ENCODE data around the gene TSPAN32.
"Not testable (repeated sequence)": the region's sequence is repeated elsewhere in the genome, so short reads cannot be mapped to it uniquely, and the experiment has no call there.

TSPAN32 gene

GRCh38 chr11:2316169-2316962 is 14.6 kb downstream of the TSPAN32 start:
- DNase-seq (ENCODE audit: low read depth in 2 of 2) = no peak

GRCh38 chr11:2316963-2317244 is 15.1 kb downstream of the TSPAN32 start:
- DNase-seq (ENCODE audit: low read depth in 2 of 2) = no peak

- DNase-seq (ENCODE audit: low read depth in 2 of 2) = no peak
Observed at GRCh38 chr11:2317354-2318050, 15.7 kb downstream of the TSPAN32 start.

GRCh38 chr11:2318123-2318522 is 16.3 kb downstream of the TSPAN32 start:
- no peak for DNase-seq (ENCODE audit: low read depth in 2 of 2)

GRCh38 chr11:2318707-2319106 is 16.9 kb downstream of the TSPAN32 start:
- DNase-seq (ENCODE audit: low read depth in 2 of 2) = no peak

- no peak for DNase-seq (ENCODE audit: low read depth in 2 of 2)
Observed at GRCh38 chr11:2319791-2320472, 18.1 kb downstream of the TSPAN32 start.

- no peak for DNase-seq (ENCODE audit: low read depth in 2 of 2)
Observed at GRCh38 chr11:2320568-2321310, 18.9 kb downstream of the TSPAN32 start.

GRCh38 chr11:2321311-2321683 is 19.5 kb downstream of the TSPAN32 start:
- no peak for DNase-seq (ENCODE audit: low read depth in 2 of 2)

GRCh38 chr11:2325123-2325522 is 23.3 kb downstream of the TSPAN32 start:
- no peak for DNase-seq (ENCODE audit: low read depth in 2 of 2)

GRCh38 chr11:2325719-2326118 is 23.9 kb downstream of the TSPAN32 start:
- DNase-seq (ENCODE audit: low read depth in 2 of 2) = no peak

- DNase-seq (ENCODE audit: low read depth in 2 of 2) = no peak
Observed at GRCh38 chr11:2327032-2327431, 25.2 kb downstream of the TSPAN32 start.

- no peak for DNase-seq (ENCODE audit: low read depth in 2 of 2)
Observed at GRCh38 chr11:2328021-2328420, 26.2 kb downstream of the TSPAN32 start.

- no peak for DNase-seq (ENCODE audit: low read depth in 2 of 2)
Observed at GRCh38 chr11:2328656-2329354, 27.0 kb downstream of the TSPAN32 start.

GRCh38 chr11:2329551-2329950 is 27.7 kb downstream of the TSPAN32 start:
- DNase-seq (ENCODE audit: low read depth in 2 of 2) = no peak

- DNase-seq (ENCODE audit: low read depth in 2 of 2) = no peak
Observed at GRCh38 chr11:2330696-2331095, 28.9 kb downstream of the TSPAN32 start.

GRCh38 chr11:2331404-2331803 is 29.6 kb downstream of the TSPAN32 start:
- DNase-seq (ENCODE audit: low read depth in 2 of 2) = no peak

- not testable (repeated sequence) for DNase-seq (ENCODE audit: low read depth in 2 of 2)
Observed at GRCh38 chr11:2332569-2332968, 30.8 kb downstream of the TSPAN32 start.

GRCh38 chr11:2333486-2334205 is 31.8 kb downstream of the TSPAN32 start:
- DNase-seq (ENCODE audit: low read depth in 2 of 2) = not testable (repeated sequence)

- not testable (repeated sequence) for DNase-seq (ENCODE audit: low read depth in 2 of 2)
Observed at GRCh38 chr11:2335286-2335685, 33.5 kb downstream of the TSPAN32 start.

- DNase-seq (ENCODE audit: low read depth in 2 of 2) = not testable (repeated sequence)
Observed at GRCh38 chr11:2338760-2339159, 36.9 kb downstream of the TSPAN32 start.

- DNase-seq (ENCODE audit: low read depth in 2 of 2) = no peak
Observed at GRCh38 chr11:2342557-2342956, 40.7 kb downstream of the TSPAN32 start.

Data from activated CD4-positive, alpha-beta T cell treated with anti-CD3 and anti-CD28 coated beads for 24 hours (primary cell).